ENCODE data around the gene PPM1J.

- TF ChIP-seq SUZ12 (IDR thresholded peaks at IDR 0.05; ENCODE audit: extremely low read depth, insufficient read depth, insufficient read length) (no peak), YY1 (IDR thresholded peaks at IDR 0.05; ENCODE audit: insufficient read depth, insufficient read length) (no peak)
Measured at GRCh38 chr1:112715264-112716053, at the start of gene PPM1J.
